ENCODE data around the gene TBX18.

- no peak for TF ChIP-seq EP300 (IDR thresholded peaks at IDR 0.05)
- TF ChIP-seq POLR2AphosphoS5 (IDR thresholded peaks at IDR 0.05): no peak
- TF ChIP-seq CTCF (IDR thresholded peaks at IDR 0.05): no peak
Measured at GRCh38 chr6:84681693-84682326, 82.6 kb downstream of the TBX18 start.

Measured in gastroesophageal sphincter (tissue), 3 donors.